H9 (cell line): ENCODE results near the gene TSHZ1. TPM values are rescaled to one million over a fixed set of nuclear protein-coding genes. Genes with fewer than 3 reads are reported as not detected.

ENCODE experiments used
- DNase-seq: peaks from one replicate; pipeline ENCODE4 v3.0.0-alpha.2; 2017
- H2AFZ ChIP-seq: one replicate; pipeline ENCODE4 v1.6.1; 2013; ENCODE audit warnings: mild to moderate bottlenecking, low read length, control low read depth, moderate library complexity
- H2AK5ac ChIP-seq: 2 replicates; pipeline ENCODE4 v1.6.1; 2013; ENCODE audit warnings: low read length, control low read depth, mixed read lengths; ENCODE audit not compliant: insufficient read length
- H2BK120ac ChIP-seq: one replicate; pipeline ENCODE4 v1.6.1; 2013; ENCODE audit warnings: low read depth, mild to moderate bottlenecking, low read length, control low read depth, inconsistent platforms; ENCODE audit not compliant: poor library complexity, severe bottlenecking
- H2BK12ac ChIP-seq: 2 replicates; pipeline ENCODE4 v1.6.1; 2013; ENCODE audit warnings: low read length, control low read depth, mixed read lengths, low read depth; ENCODE audit not compliant: insufficient read length
- H2BK15ac ChIP-seq: 2 replicates; pipeline ENCODE4 v1.6.1; 2013; ENCODE audit warnings: low read depth, low read length, control low read depth
- H2BK20ac ChIP-seq: one replicate; pipeline ENCODE4 v1.6.1; 2013; ENCODE audit warnings: low read depth, mild to moderate bottlenecking, low read length, control low read depth, inconsistent platforms; ENCODE audit not compliant: poor library complexity, severe bottlenecking
- H2BK5ac ChIP-seq: 2 replicates; pipeline ENCODE4 v1.6.1; 2013; ENCODE audit warnings: low read length, control low read depth, mixed read lengths; ENCODE audit not compliant: insufficient read length
- H3K14ac ChIP-seq: 2 replicates; pipeline ENCODE4 v1.6.1; 2013; ENCODE audit warnings: low read length, control low read depth; ENCODE audit not compliant: insufficient read depth
- H3K18ac ChIP-seq: 2 replicates; pipeline ENCODE4 v1.6.1; 2013; ENCODE audit warnings: low read depth, mild to moderate bottlenecking, mixed read lengths, low read length, control low read depth; ENCODE audit not compliant: insufficient read length
- H3K23ac ChIP-seq: 2 replicates; pipeline ENCODE4 v1.6.1; 2013; ENCODE audit warnings: low read length, control low read depth, mixed read lengths, low read depth; ENCODE audit not compliant: insufficient read length
- H3K23me2 ChIP-seq: 2 replicates; pipeline ENCODE4 v1.6.1; 2013; ENCODE audit warnings: low read depth, mild to moderate bottlenecking, mixed read lengths, low read length, control low read depth; ENCODE audit not compliant: insufficient read length, poor library complexity, severe bottlenecking
- H3K27ac ChIP-seq: 2 replicates; pipeline ENCODE4 v1.5.1; 2013; ENCODE audit warnings: low read length, control low read depth, mixed read lengths, low read depth; ENCODE audit not compliant: insufficient read length
- H3K27me3 ChIP-seq: 2 replicates; pipeline ENCODE4 v1.6.1; 2013; ENCODE audit warnings: low read length, control low read depth, inconsistent platforms; ENCODE audit not compliant: insufficient read depth
- H3K4ac ChIP-seq: 2 replicates; pipeline ENCODE4 v1.6.1; 2013; ENCODE audit warnings: low read depth, mild to moderate bottlenecking, control low read depth, inconsistent platforms, low read length, moderate library complexity
- H3K4me1 ChIP-seq: 2 replicates; pipeline ENCODE4 v1.6.1; 2013; ENCODE audit warnings: low read length, control low read depth, inconsistent platforms; ENCODE audit not compliant: insufficient read depth
- H3K4me2 ChIP-seq: 2 replicates; pipeline ENCODE4 v1.6.1; 2013; ENCODE audit warnings: low read length, control low read depth, mixed read lengths; ENCODE audit not compliant: insufficient read length, insufficient read depth
- H3K56ac ChIP-seq: 2 replicates; pipeline ENCODE4 v1.6.1; 2013; ENCODE audit warnings: low read depth, mild to moderate bottlenecking, mixed read lengths, low read length, control low read depth; ENCODE audit not compliant: insufficient read length
- H3K79me1 ChIP-seq: 2 replicates; pipeline ENCODE4 v1.6.1; 2013; ENCODE audit warnings: low read depth, mild to moderate bottlenecking, moderate library complexity, low read length, control low read depth, inconsistent platforms; ENCODE audit not compliant: insufficient read depth, poor library complexity, severe bottlenecking
- H3K79me2 ChIP-seq: 2 replicates; pipeline ENCODE4 v1.6.1; 2013; ENCODE audit warnings: low read length, control low read depth, inconsistent platforms; ENCODE audit not compliant: insufficient read depth
- H3K9ac ChIP-seq: 2 replicates; pipeline ENCODE4 v1.6.1; 2013; ENCODE audit warnings: low read length, control low read depth, mixed read lengths; ENCODE audit not compliant: insufficient read length; ENCODE audit errors: extremely low read depth
- H3K9me3 ChIP-seq: one replicate; pipeline ENCODE4 v1.6.1; 2013; ENCODE audit warnings: low read depth, low read length, inconsistent platforms; ENCODE audit not compliant: control insufficient read depth
- H3T11ph ChIP-seq: one replicate; pipeline ENCODE4 v1.6.1; 2013; ENCODE audit warnings: mild to moderate bottlenecking, low read length, control low read depth, inconsistent platforms
- H4K20me1 ChIP-seq: one replicate; pipeline ENCODE4 v1.6.1; 2013; ENCODE audit not compliant: control insufficient read depth, insufficient read length, insufficient read depth
- H4K5ac ChIP-seq: 2 replicates; pipeline ENCODE4 v1.6.1; 2013; ENCODE audit warnings: low read depth, mild to moderate bottlenecking, mixed read lengths, low read length, control low read depth; ENCODE audit not compliant: insufficient read length
- H4K8ac ChIP-seq: replicated peaks from 2 replicates; pipeline ENCODE4 v1.6.1; 2013; ENCODE audit warnings: low read length, control low read depth, mixed read lengths, low read depth; ENCODE audit not compliant: insufficient read length
- H4K91ac ChIP-seq: 2 replicates; pipeline ENCODE4 v1.6.1; 2013; ENCODE audit warnings: low read depth, mild to moderate bottlenecking, moderate library complexity, mixed read lengths, low read length, control low read depth; ENCODE audit not compliant: insufficient read length
- H3K27ac Mint-ChIP-seq, 3 experiments: 2 replicates in 2 of 3; 3 replicates in 1 of 3; pipeline ENCODE4 v1.8.0; 2020 to 2021; ENCODE audit warnings: mixed read lengths in 3 of 3, mild to moderate bottlenecking in 1 of 3, moderate library complexity in 1 of 3
- H3K27me3 Mint-ChIP-seq: 2 replicates; pipeline ENCODE4 v1.8.0; 2021; ENCODE audit warnings: low read depth, mild to moderate bottlenecking, moderate library complexity, mixed read lengths
- H3K36me3 Mint-ChIP-seq, 3 experiments: 2 replicates in 2 of 3; 3 replicates in 1 of 3; pipeline ENCODE4 v1.8.0; 2020 to 2021; ENCODE audit warnings: low read depth in 3 of 3, mixed read lengths in 3 of 3; ENCODE audit not compliant: insufficient read depth in 1 of 3
- H3K4me1 Mint-ChIP-seq, 2 experiments: 2 replicates each; pipeline ENCODE4 v1.8.0; 2020; ENCODE audit warnings: mixed read lengths in 2 of 2
- H3K4me3 Mint-ChIP-seq, 2 experiments: 2 replicates in 1 of 2; 3 replicates in 1 of 2; pipeline ENCODE4 v1.8.0; 2020 to 2021; ENCODE audit warnings: mild to moderate bottlenecking in 2 of 2, mixed read lengths in 2 of 2, moderate library complexity in 1 of 2
- H3K9me3 Mint-ChIP-seq, 2 experiments: 2 replicates in 1 of 2; 3 replicates in 1 of 2; pipeline ENCODE4 v1.8.0; 2020; ENCODE audit warnings: mild to moderate bottlenecking in 2 of 2, mixed read lengths in 2 of 2, moderate library complexity in 1 of 2
- WGBS: extraction: QIAGEN DNeasy Blood & Tissue Kit; methylation state at CpG from one replicate; pipeline ENCODE4 v1.1.7; 2013; ENCODE audit warnings: missing lambda C conversion rate, low lambda C conversion rate, mixed read lengths; ENCODE audit not compliant: insufficient read length; ENCODE audit errors: extremely low coverage; 5-methylcytosine and 5-hydroxymethylcytosine counted together
- total RNA-seq: library from RNA; stranded (reverse); gene quantifications from 2 replicates; pipeline ENCODE4 v1.2.1, GENCODE V29; 2021
- TF ChIP-seq, protein P1 (sequence below): fragments of 200-600 bp; sonication (generic); conservative IDR thresholded peaks from 3 replicates; pipeline ENCODE4 v1.8.0; 2021; ENCODE audit warnings: antibody characterized with exemption, mild to moderate bottlenecking

Gene TSHZ1
- total RNA-seq, 1 experiment from 2014 or later, result 0.15 TPM

- no peak for DNase-seq
- no peak overlapping the region for H3K18ac ChIP-seq
- no peaks in the 10 kb centered on the region for H3K36me3 Mint-ChIP-seq
Observed at GRCh38 chr18:75162467-75162866, 48.1 kb upstream of the TSHZ1 start.

More at GRCh38 chr18:75162467-75162866, 48.1 kb upstream of the TSHZ1 start:
- Histone ChIP-seq H2AFZ (no peak overlapping the region), H3K56ac (no peak overlapping the region), H3K79me1 (no peaks in the 10 kb centered on the region), H2BK15ac (no peak overlapping the region), H3K4me2 (no peak overlapping the region), H2BK120ac (no peak overlapping the region), H3K9ac (no peak overlapping the region), H3K79me2 (no peaks in the 10 kb centered on the region), H2BK5ac (no peak overlapping the region), H4K91ac (no peak overlapping the region), H2AK5ac (no peak overlapping the region), H3K23me2 (no peaks in the 10 kb centered on the region), H4K20me1 (no peaks in the 10 kb centered on the region), H4K8ac (no peak overlapping the region), H4K5ac (no peak overlapping the region), H3K27ac (no peak overlapping the region), H2BK12ac (no peak overlapping the region), H3K23ac (no peak overlapping the region), H3T11ph (no peak overlapping the region), H3K4ac (no peak overlapping the region), H3K27me3 (no peaks in the 10 kb centered on the region), H3K9me3 (no peaks in the 10 kb centered on the region), H3K4me1 (no peaks in the 10 kb centered on the region), H2BK20ac (no peak overlapping the region), H3K14ac (no peak overlapping the region)
- Mint-ChIP-seq H3K27me3 (no peaks in the 10 kb centered on the region), H3K4me1 (peaks cover 11 to 16% of the 10 kb centered on the region in 2 experiments), H3K27ac (no peak overlapping the region), H3K9me3 (no peaks in the 10 kb centered on the region), H3K4me3 (no peak overlapping the region)
- TF ChIP-seq, protein P1, sequence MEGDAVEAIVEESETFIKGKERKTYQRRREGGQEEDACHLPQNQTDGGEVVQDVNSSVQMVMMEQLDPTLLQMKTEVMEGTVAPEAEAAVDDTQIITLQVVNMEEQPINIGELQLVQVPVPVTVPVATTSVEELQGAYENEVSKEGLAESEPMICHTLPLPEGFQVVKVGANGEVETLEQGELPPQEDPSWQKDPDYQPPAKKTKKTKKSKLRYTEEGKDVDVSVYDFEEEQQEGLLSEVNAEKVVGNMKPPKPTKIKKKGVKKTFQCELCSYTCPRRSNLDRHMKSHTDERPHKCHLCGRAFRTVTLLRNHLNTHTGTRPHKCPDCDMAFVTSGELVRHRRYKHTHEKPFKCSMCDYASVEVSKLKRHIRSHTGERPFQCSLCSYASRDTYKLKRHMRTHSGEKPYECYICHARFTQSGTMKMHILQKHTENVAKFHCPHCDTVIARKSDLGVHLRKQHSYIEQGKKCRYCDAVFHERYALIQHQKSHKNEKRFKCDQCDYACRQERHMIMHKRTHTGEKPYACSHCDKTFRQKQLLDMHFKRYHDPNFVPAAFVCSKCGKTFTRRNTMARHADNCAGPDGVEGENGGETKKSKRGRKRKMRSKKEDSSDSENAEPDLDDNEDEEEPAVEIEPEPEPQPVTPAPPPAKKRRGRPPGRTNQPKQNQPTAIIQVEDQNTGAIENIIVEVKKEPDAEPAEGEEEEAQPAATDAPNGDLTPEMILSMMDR, result no peak
- no CpG with 5 or more reads among the region's 3 CpGs for WGBS
